HL-60 (cell line): ENCODE measurements around the gene MAP3K6.

Source experiments
- DNase-seq, 2 experiments: peaks; one replicate each; pipeline ENCODE4 v3.0.0-alpha.2; 2010 to 2020; ENCODE audit warnings: low read depth in 1 of 2, low spot score in 1 of 2
- H3K27ac ChIP-seq: fragments of 250-450 bp; sonication (Bioruptor Pico); replicated peaks from 2 replicates; pipeline ENCODE4 v1.5.1; 2020; ENCODE audit warnings: mild to moderate bottlenecking, moderate library complexity
- H3K27me3 ChIP-seq: fragments of 250-450 bp; sonication (Bioruptor Pico); 2 replicates; pipeline ENCODE4 v1.5.1; 2021; ENCODE audit warnings: mild to moderate bottlenecking, moderate library complexity; ENCODE audit not compliant: insufficient read depth, poor library complexity, severe bottlenecking
- H3K4me3 ChIP-seq: replicated peaks from 2 replicates; pipeline ENCODE4 v1.5.1; 2011; ENCODE audit warnings: mild to moderate bottlenecking, control low read depth, low read length; ENCODE audit not compliant: insufficient read depth
- CTCF ChIP-seq: IDR thresholded peaks from one replicate; pipeline ENCODE4 v1.5.1; 2011; ENCODE audit warnings: low read length, control low read depth, inconsistent platforms; ENCODE audit not compliant: insufficient read depth
- GABPA ChIP-seq: IDR thresholded peaks from 2 replicates; pipeline ENCODE4 v1.6.1; 2012; ENCODE audit warnings: low read depth
- POLR2AphosphoS5 ChIP-seq: IDR thresholded peaks from 2 replicates; pipeline ENCODE4 v1.6.1; 2012; ENCODE audit warnings: low read depth
- SPI1 ChIP-seq: IDR thresholded peaks from 2 replicates; pipeline ENCODE4 v1.6.1; 2012; ENCODE audit warnings: low read depth, mild to moderate bottlenecking, borderline replicate concordance
- TF ChIP-seq, protein P1 (sequence below): IDR thresholded peaks from 2 replicates; pipeline ENCODE4 v1.6.1; 2012; ENCODE audit warnings: low read depth; ENCODE audit not compliant: insufficient replicate concordance

The MAP3K6 gene

DNA sequence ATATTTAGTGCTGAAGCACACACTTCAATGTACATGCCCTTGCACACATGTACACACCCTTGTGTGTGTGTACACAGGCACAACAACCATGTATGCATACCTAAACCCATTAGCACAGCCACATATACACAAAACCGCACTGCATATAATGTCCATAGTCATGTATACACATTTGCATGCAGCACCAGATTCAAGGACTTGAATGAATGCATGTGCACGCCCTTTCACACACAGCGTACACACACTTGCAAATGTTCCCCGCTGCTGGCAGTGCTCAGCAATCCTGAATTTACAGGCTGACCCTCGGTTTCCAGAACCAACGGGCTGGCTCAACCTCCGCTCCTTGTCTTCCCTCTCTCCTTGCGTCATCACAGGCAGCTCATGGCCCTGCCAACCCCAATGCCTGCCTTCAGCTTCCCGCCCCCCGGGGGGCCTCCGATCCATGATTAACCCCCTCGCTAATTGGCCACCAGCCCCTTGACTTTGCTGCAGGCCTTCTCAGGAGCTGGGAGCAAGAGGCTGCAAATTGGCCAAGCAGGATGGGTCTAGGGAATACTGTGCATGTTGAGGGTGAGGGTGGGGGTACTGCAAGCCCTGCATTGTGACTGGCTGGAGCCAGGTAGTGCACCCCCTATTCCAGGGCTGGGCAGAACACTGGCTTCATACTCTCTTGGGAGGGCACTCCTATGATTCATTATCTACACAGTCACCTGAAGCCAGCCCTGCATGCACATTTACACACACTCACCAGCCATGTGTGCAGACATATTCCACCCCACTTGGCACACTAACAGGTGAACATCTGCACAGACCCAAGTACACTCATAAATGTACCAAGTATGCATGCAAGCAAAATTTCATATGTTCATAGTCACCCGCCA, 33.6 kb upstream of the MAP3K6 start:
- H3K27ac ChIP-seq, result no peak overlapping the region
- H3K27me3 ChIP-seq, result no peaks in the 10 kb centered on the region
- H3K4me3 ChIP-seq, result no peak overlapping the region
- no peak for DNase-seq
- TF ChIP-seq CTCF (no peak), POLR2AphosphoS5 (peak; percentile 65)

DNA sequence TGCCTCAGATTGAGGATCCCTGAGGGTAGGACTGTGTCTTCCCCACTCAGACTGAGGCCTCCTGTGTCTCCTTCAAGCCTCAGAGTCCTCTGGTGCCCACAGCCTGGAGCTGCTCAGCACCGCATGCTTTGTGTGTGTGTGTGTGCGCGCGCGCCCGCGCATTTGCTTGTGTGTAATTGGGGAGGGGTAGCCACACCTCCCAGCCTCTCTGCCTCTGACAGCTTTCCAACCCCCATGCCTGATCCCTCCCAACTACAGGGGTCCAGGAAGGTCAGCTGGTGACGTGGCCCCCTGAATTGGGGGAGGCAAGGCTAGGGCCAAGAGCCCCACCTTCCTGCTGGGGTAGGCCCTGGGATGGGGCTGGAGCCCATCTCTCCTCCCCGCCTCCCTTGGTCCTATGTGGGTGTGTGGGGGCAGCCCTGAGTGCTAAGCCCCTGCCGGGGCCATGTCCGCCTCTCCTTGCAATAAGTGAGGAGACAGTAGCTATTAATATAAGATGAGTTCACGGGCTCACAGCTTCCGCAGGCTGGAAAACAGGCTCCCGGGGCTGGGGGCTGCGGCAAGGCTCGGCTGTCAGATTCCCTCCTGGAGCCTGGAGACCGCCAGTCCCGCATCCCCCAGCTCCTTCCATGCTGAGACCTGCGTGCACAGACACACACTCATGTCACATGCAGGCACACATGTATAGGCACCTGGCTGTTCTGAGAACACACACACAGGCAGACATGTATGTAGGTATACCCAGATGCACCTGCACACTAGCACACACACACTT, 32.7 kb upstream of the MAP3K6 start:
- H3K4me3 ChIP-seq, result no peak overlapping the region
- DNase-seq, result no peak
- H3K27ac ChIP-seq, result no peak overlapping the region
- TF ChIP-seq POLR2AphosphoS5, result no peak
- TF ChIP-seq GABPA, result no peak
- TF ChIP-seq, protein P1, sequence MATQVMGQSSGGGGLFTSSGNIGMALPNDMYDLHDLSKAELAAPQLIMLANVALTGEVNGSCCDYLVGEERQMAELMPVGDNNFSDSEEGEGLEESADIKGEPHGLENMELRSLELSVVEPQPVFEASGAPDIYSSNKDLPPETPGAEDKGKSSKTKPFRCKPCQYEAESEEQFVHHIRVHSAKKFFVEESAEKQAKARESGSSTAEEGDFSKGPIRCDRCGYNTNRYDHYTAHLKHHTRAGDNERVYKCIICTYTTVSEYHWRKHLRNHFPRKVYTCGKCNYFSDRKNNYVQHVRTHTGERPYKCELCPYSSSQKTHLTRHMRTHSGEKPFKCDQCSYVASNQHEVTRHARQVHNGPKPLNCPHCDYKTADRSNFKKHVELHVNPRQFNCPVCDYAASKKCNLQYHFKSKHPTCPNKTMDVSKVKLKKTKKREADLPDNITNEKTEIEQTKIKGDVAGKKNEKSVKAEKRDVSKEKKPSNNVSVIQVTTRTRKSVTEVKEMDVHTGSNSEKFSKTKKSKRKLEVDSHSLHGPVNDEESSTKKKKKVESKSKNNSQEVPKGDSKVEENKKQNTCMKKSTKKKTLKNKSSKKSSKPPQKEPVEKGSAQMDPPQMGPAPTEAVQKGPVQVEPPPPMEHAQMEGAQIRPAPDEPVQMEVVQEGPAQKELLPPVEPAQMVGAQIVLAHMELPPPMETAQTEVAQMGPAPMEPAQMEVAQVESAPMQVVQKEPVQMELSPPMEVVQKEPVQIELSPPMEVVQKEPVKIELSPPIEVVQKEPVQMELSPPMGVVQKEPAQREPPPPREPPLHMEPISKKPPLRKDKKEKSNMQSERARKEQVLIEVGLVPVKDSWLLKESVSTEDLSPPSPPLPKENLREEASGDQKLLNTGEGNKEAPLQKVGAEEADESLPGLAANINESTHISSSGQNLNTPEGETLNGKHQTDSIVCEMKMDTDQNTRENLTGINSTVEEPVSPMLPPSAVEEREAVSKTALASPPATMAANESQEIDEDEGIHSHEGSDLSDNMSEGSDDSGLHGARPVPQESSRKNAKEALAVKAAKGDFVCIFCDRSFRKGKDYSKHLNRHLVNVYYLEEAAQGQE, result no peak
- no peak for TF ChIP-seq CTCF
- TF ChIP-seq SPI1, result no peak
- no peaks in the 10 kb centered on the region for H3K27me3 ChIP-seq

DNA sequence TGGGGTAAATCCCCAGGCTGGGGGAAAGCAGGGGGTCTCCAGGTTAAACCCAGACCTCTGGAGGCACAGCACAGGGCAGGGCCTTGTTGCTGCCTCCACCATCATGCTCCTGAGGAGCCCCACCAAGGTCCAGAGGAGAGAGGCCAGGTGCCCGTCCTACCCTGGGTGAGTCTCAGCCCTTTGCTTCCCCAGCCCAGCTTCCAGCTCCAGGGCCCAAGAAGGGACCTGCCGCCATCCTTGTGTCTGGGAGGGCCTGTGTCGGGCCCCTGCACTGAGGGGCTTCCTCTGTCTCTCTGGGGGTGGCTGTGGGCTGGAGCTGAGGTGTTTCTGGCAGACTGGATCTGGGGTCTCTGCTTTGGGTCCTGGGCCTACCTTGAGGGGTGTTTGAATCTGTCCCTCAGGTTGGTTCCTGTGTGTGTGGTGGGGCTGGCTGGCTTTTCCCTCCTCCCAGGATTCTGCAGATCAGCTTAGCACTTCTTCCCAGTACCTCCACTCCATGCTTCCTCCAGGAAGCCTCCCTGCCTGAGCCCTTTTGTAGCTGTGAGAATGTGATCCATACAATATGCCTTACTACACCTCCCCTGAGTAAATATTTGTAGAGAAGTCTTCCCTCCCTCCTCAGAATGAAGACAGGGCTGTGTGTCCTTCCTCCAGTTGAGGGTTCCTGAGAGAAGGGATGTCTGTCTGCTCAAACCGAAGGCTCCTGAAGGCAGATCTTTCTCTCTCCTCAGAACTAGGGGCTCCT, 31.8 kb upstream of the MAP3K6 start:
- TF ChIP-seq, protein P1, result no peak
- TF ChIP-seq POLR2AphosphoS5, result no peak
- no peak for DNase-seq
- no peak overlapping the region for H3K4me3 ChIP-seq
- H3K27me3 ChIP-seq, result no peaks in the 10 kb centered on the region
- no peak overlapping the region for H3K27ac ChIP-seq

GRCh38 chr1:27397749-27398148, 31.0 kb upstream of the MAP3K6 start:
- TF ChIP-seq GABPA, result no peak
- no peak for TF ChIP-seq POLR2AphosphoS5
- no peak for TF ChIP-seq CTCF
- TF ChIP-seq, protein P1, result no peak
- TF ChIP-seq SPI1, result no peak
- Histone ChIP-seq H3K27me3 (no peaks in the 10 kb centered on the region), H3K4me3 (no peak overlapping the region), H3K27ac (no peak overlapping the region)
- no peak for DNase-seq
